GM18507 (cell line): Measurements from ENCODE around the gene JPH3.
"Not testable (repeated sequence)": the region's sequence is repeated elsewhere in the genome, so short reads cannot be mapped to it uniquely, and the experiment has no call there.

Source experiments
- DNase-seq: peaks from one replicate; pipeline ENCODE4 v3.0.0; 2011; ENCODE audit warnings: low read depth; ENCODE audit not compliant: insufficient read length; ENCODE audit errors: extremely low spot score
- FAIRE-seq: peaks from 2 replicates; lab custom pipeline; 2011; peaks lifted over from hg19 to GRCh38; lab: Jason Lieb, UNC

The JPH3 gene

GRCh38 chr16:87669672-87670071 lies 67.4 kb downstream of the JPH3 start:
- FAIRE-seq = no peak
- DNase-seq = no peak

GRCh38 chr16:87671221-87671620 lies 68.9 kb downstream of the JPH3 start:
- DNase-seq (no peak), FAIRE-seq (no peak)

- no peak for FAIRE-seq
- no peak for DNase-seq
Measured at GRCh38 chr16:87671715-87672270, 69.5 kb downstream of the JPH3 start.

GRCh38 chr16:87674419-87674818 lies 72.1 kb downstream of the JPH3 start:
- no peak for DNase-seq

GRCh38 chr16:87675111-87675719 lies 72.9 kb downstream of the JPH3 start:
- FAIRE-seq (no peak), DNase-seq (no peak)

More at GRCh38 chr16:87674419-87674818, 72.1 kb downstream of the JPH3 start:
- FAIRE-seq = no peak

GRCh38 chr16:87677830-87678229 lies 75.5 kb downstream of the JPH3 start:
- FAIRE-seq (no peak), DNase-seq (no peak)

GRCh38 chr16:87678618-87679017 lies 76.3 kb downstream of the JPH3 start:
- FAIRE-seq (no peak), DNase-seq (no peak)

GRCh38 chr16:87679593-87680271 lies 77.4 kb downstream of the JPH3 start:
- no peak for FAIRE-seq

GRCh38 chr16:87680272-87680644 lies 78.0 kb downstream of the JPH3 start:
- FAIRE-seq = no peak
- no peak for DNase-seq

More at GRCh38 chr16:87679593-87680271, 77.4 kb downstream of the JPH3 start:
- no peak for DNase-seq

GRCh38 chr16:87681051-87681602 lies 78.8 kb downstream of the JPH3 start:
- not testable (repeated sequence) for FAIRE-seq

GRCh38 chr16:87681981-87682570 lies 79.8 kb downstream of the JPH3 start:
- FAIRE-seq (no peak), DNase-seq (no peak)

More at GRCh38 chr16:87681051-87681602, 78.8 kb downstream of the JPH3 start:
- not testable (repeated sequence) for DNase-seq

GRCh38 chr16:87682852-87683399 lies 80.6 kb downstream of the JPH3 start:
- FAIRE-seq = no peak
- DNase-seq = no peak

GRCh38 chr16:87684106-87684677 lies 81.9 kb downstream of the JPH3 start:
- DNase-seq = no peak
- no peak for FAIRE-seq

- FAIRE-seq (no peak), DNase-seq (no peak)
Measured at GRCh38 chr16:87684711-87685404, 82.5 kb downstream of the JPH3 start.

GRCh38 chr16:87685405-87685755 lies 83.1 kb downstream of the JPH3 start:
- DNase-seq (no peak), FAIRE-seq (no peak)

GRCh38 chr16:87685766-87686165 lies 83.5 kb downstream of the JPH3 start:
- FAIRE-seq = no peak
- no peak for DNase-seq

GRCh38 chr16:87686697-87687096 lies 84.4 kb downstream of the JPH3 start:
- FAIRE-seq (no peak), DNase-seq (no peak)

GRCh38 chr16:87687126-87687910 lies 85.0 kb downstream of the JPH3 start:
- DNase-seq (no peak), FAIRE-seq (no peak)
